GM12892 (cell line): ENCODE data around the gene PDE7B.

Experiments
- DNase-seq: peaks from one replicate; pipeline ENCODE4 v3.0.0; 2011; ENCODE audit not compliant: insufficient read length
- FAIRE-seq: peaks from 2 replicates; lab custom pipeline; 2011; peaks lifted over from hg19 to GRCh38; lab: Jason Lieb, UNC
- POLR2A ChIP-seq: IDR thresholded peaks from 2 replicates; pipeline ENCODE4 v1.6.1; 2011; ENCODE audit warnings: low read depth, low read length, control low read depth
- POLR2AphosphoS5 ChIP-seq: IDR thresholded peaks from 2 replicates; pipeline ENCODE4 v1.6.1; 2011; ENCODE audit warnings: low read depth, low read length, control low read depth
- TAF1 ChIP-seq: IDR thresholded peaks from 2 replicates; pipeline ENCODE4 v1.6.1; 2011; ENCODE audit warnings: low read depth, mild to moderate bottlenecking, control low read depth, low read length, borderline replicate concordance

Gene PDE7B

GRCh38 chr6:136226674-136227377 lies 375.3 kb downstream of the PDE7B start:
- DNase-seq = no peak
- no peak for FAIRE-seq
- TF ChIP-seq POLR2AphosphoS5 = no peak
- TF ChIP-seq TAF1 = no peak
- no peak for TF ChIP-seq POLR2A

GRCh38 chr6:136228814-136229213 lies 377.3 kb downstream of the PDE7B start:
- FAIRE-seq (no peak), DNase-seq (no peak)
- TF ChIP-seq POLR2AphosphoS5 (no peak), POLR2A (no peak), TAF1 (no peak)

GRCh38 chr6:136230219-136230853 lies 378.8 kb downstream of the PDE7B start:
- TF ChIP-seq POLR2AphosphoS5 (no peak), TAF1 (no peak)
- DNase-seq (no peak), FAIRE-seq (no peak)

- no peak for TF ChIP-seq POLR2AphosphoS5
- TF ChIP-seq TAF1 = no peak
- TF ChIP-seq POLR2A = no peak
- DNase-seq = no peak
- no peak for FAIRE-seq
Measured at GRCh38 chr6:136232701-136233100, 381.2 kb downstream of the PDE7B start.

GRCh38 chr6:136235233-136235564 lies 383.7 kb downstream of the PDE7B start:
- TF ChIP-seq POLR2AphosphoS5 (no peak), TAF1 (no peak), POLR2A (no peak)
- DNase-seq (no peak), FAIRE-seq (no peak)

GRCh38 chr6:136236466-136237293 lies 385.2 kb downstream of the PDE7B start:
- no peak for DNase-seq
- TF ChIP-seq POLR2AphosphoS5 (no peak), TAF1 (no peak), POLR2A (no peak)
- FAIRE-seq = no peak

GRCh38 chr6:136244061-136244616 lies 392.6 kb downstream of the PDE7B start:
- TF ChIP-seq TAF1 (no peak), POLR2AphosphoS5 (no peak), POLR2A (no peak)
- FAIRE-seq (no peak), DNase-seq (no peak)
